ENCODE data around the gene HLA-DRB5.
A peak's percentile ranks its signal among the peaks of the same experiment; 100 is the strongest.

The HLA-DRB5 gene

DNA sequence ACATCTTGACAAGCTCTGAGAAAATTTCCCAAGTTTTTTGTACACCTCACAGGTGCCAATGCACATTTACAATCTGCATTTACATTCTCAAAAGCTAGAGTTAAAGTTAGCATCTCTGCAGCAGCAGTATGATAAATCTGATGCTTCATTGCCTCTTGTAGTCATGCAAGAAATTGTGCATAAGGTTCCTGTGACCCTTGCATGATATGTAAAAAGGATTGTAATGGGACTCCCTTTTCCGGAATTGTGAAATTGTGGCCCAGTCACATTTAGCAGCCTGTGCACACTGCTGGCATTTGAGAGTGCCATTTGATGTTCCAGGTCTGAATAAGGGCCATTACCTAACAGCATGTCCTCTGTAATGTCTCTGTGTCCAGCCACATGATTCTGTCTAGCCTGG, 35.4 kb upstream of the HLA-DRB5 start:
- TF ChIP-seq ZFX (IDR thresholded peaks at IDR 0.05; ENCODE audit: borderline replicate concordance) = no peak
- TF ChIP-seq, protein P1, sequence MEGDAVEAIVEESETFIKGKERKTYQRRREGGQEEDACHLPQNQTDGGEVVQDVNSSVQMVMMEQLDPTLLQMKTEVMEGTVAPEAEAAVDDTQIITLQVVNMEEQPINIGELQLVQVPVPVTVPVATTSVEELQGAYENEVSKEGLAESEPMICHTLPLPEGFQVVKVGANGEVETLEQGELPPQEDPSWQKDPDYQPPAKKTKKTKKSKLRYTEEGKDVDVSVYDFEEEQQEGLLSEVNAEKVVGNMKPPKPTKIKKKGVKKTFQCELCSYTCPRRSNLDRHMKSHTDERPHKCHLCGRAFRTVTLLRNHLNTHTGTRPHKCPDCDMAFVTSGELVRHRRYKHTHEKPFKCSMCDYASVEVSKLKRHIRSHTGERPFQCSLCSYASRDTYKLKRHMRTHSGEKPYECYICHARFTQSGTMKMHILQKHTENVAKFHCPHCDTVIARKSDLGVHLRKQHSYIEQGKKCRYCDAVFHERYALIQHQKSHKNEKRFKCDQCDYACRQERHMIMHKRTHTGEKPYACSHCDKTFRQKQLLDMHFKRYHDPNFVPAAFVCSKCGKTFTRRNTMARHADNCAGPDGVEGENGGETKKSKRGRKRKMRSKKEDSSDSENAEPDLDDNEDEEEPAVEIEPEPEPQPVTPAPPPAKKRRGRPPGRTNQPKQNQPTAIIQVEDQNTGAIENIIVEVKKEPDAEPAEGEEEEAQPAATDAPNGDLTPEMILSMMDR (IDR thresholded peaks at IDR 0.05) = no peak
- no peak overlapping the region for H3K27ac ChIP-seq

DNA sequence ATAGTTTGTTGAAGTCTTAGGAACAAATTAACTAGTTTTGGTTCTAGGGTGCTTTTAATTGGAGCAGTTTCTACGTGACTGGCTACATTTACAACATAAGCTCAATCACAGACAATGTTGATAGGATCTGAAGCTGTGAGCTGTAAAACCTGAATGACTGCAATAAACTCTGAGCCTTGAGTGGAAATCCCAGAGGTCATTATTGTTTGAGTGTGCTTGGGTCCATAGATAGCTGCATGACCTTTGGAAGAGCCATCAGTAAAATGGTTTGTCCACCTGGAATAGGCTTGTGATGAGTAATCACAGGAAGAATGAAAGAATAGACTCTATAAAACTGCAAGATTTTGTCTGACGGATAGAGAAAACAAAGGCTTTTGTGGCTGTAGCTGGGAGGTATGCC, 32.9 kb upstream of the HLA-DRB5 start:
- no peak for TF ChIP-seq ZFX (IDR thresholded peaks at IDR 0.05; ENCODE audit: borderline replicate concordance)
- TF ChIP-seq, protein P1 (IDR thresholded peaks at IDR 0.05) = no peak
- no peak overlapping the region for H3K27ac ChIP-seq

DNA sequence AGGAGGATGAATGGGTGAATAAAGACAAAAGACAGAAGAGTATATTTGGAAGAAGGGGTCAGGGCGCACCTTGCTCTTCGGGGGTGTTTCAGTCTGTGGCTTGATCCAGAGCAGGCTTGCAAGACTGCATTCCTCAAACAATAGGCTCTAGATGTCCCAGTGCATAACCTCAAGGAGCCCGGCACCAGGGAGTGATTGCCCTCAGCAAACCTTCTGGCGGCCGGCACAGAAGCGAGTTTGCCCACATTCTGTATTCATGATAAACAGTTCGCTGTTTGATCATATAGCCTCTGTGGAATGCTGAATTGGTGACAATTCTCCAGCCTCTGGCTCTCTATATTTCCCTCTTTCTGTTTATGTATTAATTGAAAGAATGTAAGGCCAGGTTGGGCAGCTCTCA, 29.7 kb upstream of the HLA-DRB5 start:
- TF ChIP-seq, protein P1 (IDR thresholded peaks at IDR 0.05) = no peak
- TF ChIP-seq ZFX (IDR thresholded peaks at IDR 0.05; ENCODE audit: borderline replicate concordance) = no peak
- H3K27ac ChIP-seq = no peak overlapping the region

DNA sequence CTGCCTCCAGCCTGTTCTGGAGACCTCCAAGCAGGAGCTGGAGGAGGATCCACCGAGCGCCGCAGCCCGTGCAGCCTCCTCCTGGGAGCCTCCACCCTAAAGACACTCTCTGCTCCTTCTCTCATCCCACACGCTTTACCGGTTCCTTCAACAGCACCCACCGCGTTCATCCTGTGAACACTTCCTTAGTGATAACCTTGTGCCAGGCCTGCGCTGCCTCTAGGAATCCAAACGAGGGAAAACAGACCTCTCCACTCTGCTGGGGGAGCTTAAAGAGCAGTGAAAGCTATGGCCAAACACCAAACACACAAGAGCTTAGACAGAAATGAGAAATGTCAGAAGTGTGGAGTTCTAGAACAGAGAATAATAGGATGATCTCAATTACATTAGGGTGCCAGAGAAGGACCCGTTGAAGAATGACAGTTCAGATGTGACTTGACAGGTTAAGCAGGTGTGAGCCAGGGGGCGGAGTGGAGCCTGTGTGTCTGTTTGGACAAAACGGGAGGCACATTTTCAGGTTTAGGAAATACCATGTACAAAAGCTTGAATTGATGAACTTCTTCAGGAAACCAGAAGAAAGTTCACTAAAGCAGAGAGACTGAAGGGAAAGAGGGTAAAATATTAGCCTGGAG, 28.5 kb upstream of the HLA-DRB5 start:
- TF ChIP-seq ZFX (IDR thresholded peaks at IDR 0.05; ENCODE audit: borderline replicate concordance) = no peak
- TF ChIP-seq, protein P1 (IDR thresholded peaks at IDR 0.05) = 0 out of 2 replicates have a peak, but pooled peaks have one; percentile 8
- H3K27ac ChIP-seq = no peak overlapping the region

DNA sequence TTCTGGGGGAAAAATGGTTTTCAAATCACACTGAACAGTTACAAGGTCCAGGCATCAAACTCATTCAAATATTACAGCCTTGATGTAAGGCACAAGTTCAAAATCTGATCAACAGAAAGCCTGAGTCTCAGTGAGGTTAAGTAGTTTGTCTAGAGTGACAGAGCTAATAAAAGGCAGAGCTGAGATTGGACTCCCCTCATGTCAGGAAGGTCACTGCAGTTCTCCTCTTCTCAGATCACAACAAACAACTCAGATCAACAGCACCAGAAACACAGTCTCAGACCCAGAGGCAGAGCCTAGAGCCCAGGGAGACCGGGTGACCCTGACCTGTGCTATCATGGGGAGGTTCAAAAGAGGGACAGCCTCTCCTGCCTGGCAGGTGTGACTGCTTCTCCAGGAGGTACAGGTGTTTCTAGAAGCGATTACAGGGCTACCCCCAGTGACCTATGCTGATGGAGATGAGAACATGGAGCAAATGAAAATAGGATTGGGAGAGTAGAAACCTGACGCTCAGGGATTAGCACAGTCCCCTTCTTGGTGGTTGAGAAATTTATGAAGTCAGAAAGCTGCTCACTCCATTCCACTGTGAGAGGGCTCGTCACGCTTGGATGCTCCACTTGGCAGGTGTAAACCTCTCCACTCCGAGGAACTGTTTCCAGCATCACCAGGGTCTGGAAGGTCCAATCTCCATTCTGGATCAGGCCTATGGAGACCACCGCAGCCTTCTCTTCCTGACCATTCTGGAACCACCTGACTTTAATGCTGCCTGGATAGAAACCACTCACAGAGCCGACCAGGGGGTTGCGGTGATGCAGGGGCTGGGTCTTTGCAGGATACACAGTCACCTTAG, 24.3 kb upstream of the HLA-DRB5 start:
- no peak overlapping the region for H3K27ac ChIP-seq

DNA sequence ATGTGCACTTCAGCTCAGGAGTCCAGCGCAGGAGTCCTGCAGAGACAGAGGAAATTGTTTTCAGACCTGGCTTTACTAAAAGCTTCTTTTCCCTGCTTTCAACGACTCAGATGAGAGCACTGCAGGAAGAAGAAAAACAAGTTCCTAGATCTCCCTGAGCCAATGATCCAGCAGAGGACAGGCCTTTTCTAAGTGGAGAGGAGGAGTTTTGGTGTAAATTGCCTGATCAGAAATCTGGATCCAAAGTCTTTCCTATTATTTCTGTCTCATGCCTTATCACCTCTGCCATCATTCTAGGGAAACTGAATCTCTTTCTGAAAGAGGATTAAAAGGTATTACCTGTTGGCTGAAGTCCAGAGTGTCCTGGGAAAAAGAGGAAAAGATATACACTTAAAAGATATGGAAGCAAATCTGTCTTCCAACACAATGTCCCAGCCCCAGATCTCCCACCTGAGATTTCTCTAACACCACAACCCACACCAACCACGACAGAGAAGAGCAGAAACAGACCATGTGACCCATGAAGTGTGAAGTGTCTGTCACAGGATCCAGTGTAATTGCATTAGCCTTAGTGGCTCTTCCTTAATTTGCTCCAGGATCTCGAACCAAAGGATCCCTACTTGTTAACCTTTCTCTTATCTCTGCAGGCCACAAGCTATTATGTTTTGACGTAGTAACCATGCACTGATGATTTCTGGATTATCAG, 23.1 kb upstream of the HLA-DRB5 start:
- H3K27ac ChIP-seq = no peak overlapping the region
- no peak for TF ChIP-seq ZFX (IDR thresholded peaks at IDR 0.05; ENCODE audit: borderline replicate concordance)
- TF ChIP-seq, protein P1 (IDR thresholded peaks at IDR 0.05) = no peak

More for the DNA sequence above, 24.3 kb upstream of the HLA-DRB5 start:
- no peak for TF ChIP-seq ZFX (IDR thresholded peaks at IDR 0.05; ENCODE audit: borderline replicate concordance)
- TF ChIP-seq, protein P1 (IDR thresholded peaks at IDR 0.05) = no peak
